ENCODE results near the gene LRRK1. TPM values are rescaled to one million over a fixed set of nuclear protein-coding genes. Genes with fewer than 3 reads are reported as not detected.

Gene LRRK1
- total RNA-seq, 1 experiment from 2014 or later = 7.6 TPM

GRCh38 chr15:101001056-101001455 lies 81.9 kb downstream of the LRRK1 start:
- H3K27me3 Mint-ChIP-seq (ENCODE audit: low read depth) = peaks cover 4% of the 10 kb centered on the region
- TF ChIP-seq HMGXB4 (CRISPR knock-in tag; IDR thresholded peaks at IDR 0.05) = no peak
- TF ChIP-seq MYBL2 (CRISPR knock-in tag; IDR thresholded peaks at IDR 0.05) = no peak
- TF ChIP-seq ZSCAN18 (CRISPR knock-in tag; IDR thresholded peaks at IDR 0.05) = no peak
- TF ChIP-seq RELA (CRISPR knock-in tag; IDR thresholded peaks at IDR 0.05; ENCODE audit: borderline replicate concordance) = no peak
- no peak for TF ChIP-seq PRRX2 (CRISPR knock-in tag; IDR thresholded peaks at IDR 0.05)
- TF ChIP-seq ZMAT4 (CRISPR knock-in tag; IDR thresholded peaks at IDR 0.05) = no peak
- TF ChIP-seq ATF1 (CRISPR knock-in tag; IDR thresholded peaks at IDR 0.05) = no peak
- TF ChIP-seq ZBTB21 (CRISPR knock-in tag; IDR thresholded peaks at IDR 0.05; ENCODE audit: borderline replicate concordance) = no peak
- no peak for TF ChIP-seq TEAD4 (CRISPR knock-in tag; IDR thresholded peaks at IDR 0.05)
- TF ChIP-seq E2F1 (CRISPR knock-in tag; IDR thresholded peaks at IDR 0.05) = no peak
- no peak for TF ChIP-seq ZNF532 (CRISPR knock-in tag; IDR thresholded peaks at IDR 0.05; ENCODE audit: borderline replicate concordance)
- no peak for TF ChIP-seq ZNF138 (CRISPR knock-in tag; conservative IDR thresholded peaks at IDR 0.05)
- no peak for TF ChIP-seq ATF2 (CRISPR knock-in tag; IDR thresholded peaks at IDR 0.05; ENCODE audit: borderline replicate concordance, low read depth)
- no peak for TF ChIP-seq NFE2L1 (CRISPR knock-in tag; IDR thresholded peaks at IDR 0.05)
- no peak for TF ChIP-seq ZNF121 (CRISPR knock-in tag; IDR thresholded peaks at IDR 0.05)
- CTCF ChIA-PET = interaction anchor here (0.6 to 7.1 kb wide), 4 partner anchors 7 to 368 kb away, joined by 3 to 74 read pairs (median 4); no protein-coding TSS in a partner anchor
- H3K4me3 Mint-ChIP-seq = no peak overlapping the region
- H3K27ac Mint-ChIP-seq = no peak overlapping the region
- ATAC-seq = no peak
- peaks cover 30% of the 10 kb centered on the region for H3K9me3 Mint-ChIP-seq
- peaks cover 23% of the 10 kb centered on the region for H3K4me1 Mint-ChIP-seq
- DNase-seq (ENCODE audit: low spot score) = no peak
- POLR2A ChIA-PET = no interaction called here
- peaks cover 19% of the 10 kb centered on the region for H3K36me3 Mint-ChIP-seq

- ATAC-seq (no peak), DNase-seq (ENCODE audit: low spot score) (no peak)
- Mint-ChIP-seq H3K27ac (no peak overlapping the region), H3K4me3 (no peak overlapping the region), H3K4me1 (peaks cover 23% of the 10 kb centered on the region), H3K27me3 (ENCODE audit: low read depth) (peaks cover 4% of the 10 kb centered on the region), H3K36me3 (peaks cover 19% of the 10 kb centered on the region), H3K9me3 (peaks cover 31% of the 10 kb centered on the region)
- CTCF ChIA-PET = interaction anchor here (0.7 to 1.6 kb wide), 2 partner anchors 87 to 369 kb away, joined by 3 to 4 read pairs; no protein-coding TSS in a partner anchor
- POLR2A ChIA-PET = no interaction called here
- no peak for TF ChIP-seq ZNF512 (CRISPR knock-in tag; IDR thresholded peaks at IDR 0.05; ENCODE audit: borderline replicate concordance)
- TF ChIP-seq IRF2 (CRISPR knock-in tag; IDR thresholded peaks at IDR 0.05; ENCODE audit: borderline replicate concordance, low read depth) = no peak
Measured at GRCh38 chr15:101001796-101002195, 82.6 kb downstream of the LRRK1 start.

All from WTC11 (cell line).